ENCODE data around the gene LRRC4C. TPM values are rescaled to one million over a fixed set of nuclear protein-coding genes. Genes with fewer than 3 reads are reported as not detected.

Gene LRRC4C
- total and polyA plus RNA-seq, 4 donors, result 0.10 to 0.93 (median 0.30) TPM

DNA sequence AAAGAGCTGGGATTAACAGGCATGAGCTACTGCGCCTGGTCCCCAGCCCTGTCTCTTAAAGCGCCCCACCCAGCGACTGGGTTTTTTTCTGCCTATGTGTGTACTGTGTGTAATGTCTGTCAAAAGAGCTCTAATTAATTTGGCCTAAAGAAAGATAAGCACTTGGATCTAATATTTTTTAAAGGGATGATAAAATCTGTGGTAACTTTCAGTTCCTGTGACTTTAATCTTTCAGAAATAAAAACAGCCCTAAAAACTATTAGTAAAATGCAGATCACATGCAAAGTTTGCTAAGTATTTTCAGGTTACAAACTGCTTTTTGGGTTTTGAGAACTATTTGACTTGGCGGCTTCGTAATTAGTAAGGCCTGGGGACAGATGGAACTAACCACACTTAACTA is 1358.7 kb downstream of the LRRC4C start:
- no peaks in the 10 kb centered on the region for H3K27me3 ChIP-seq (ENCODE audit: control insufficient read depth in 4 of 4, insufficient read depth in 4 of 4, low read length in 3 of 4)
- DNase-seq (ENCODE audit: low spot score), result no peak
- TF ChIP-seq, protein P1, sequence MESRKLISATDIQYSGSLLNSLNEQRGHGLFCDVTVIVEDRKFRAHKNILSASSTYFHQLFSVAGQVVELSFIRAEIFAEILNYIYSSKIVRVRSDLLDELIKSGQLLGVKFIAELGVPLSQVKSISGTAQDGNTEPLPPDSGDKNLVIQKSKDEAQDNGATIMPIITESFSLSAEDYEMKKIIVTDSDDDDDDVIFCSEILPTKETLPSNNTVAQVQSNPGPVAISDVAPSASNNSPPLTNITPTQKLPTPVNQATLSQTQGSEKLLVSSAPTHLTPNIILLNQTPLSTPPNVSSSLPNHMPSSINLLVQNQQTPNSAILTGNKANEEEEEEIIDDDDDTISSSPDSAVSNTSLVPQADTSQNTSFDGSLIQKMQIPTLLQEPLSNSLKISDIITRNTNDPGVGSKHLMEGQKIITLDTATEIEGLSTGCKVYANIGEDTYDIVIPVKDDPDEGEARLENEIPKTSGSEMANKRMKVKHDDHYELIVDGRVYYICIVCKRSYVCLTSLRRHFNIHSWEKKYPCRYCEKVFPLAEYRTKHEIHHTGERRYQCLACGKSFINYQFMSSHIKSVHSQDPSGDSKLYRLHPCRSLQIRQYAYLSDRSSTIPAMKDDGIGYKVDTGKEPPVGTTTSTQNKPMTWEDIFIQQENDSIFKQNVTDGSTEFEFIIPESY (IDR thresholded peaks at IDR 0.05), result no peak
- no peak for TF ChIP-seq GABPA (IDR thresholded peaks at IDR 0.05 in 1 of 2, conservative IDR thresholded peaks at IDR 0.05 in 1 of 2)
- no peak for TF ChIP-seq HNF4G (IDR thresholded peaks at IDR 0.05)
- TF ChIP-seq EGR1 (IDR thresholded peaks at IDR 0.05; ENCODE audit: low read depth in 2 of 2), result no peak
- no peak for TF ChIP-seq JUND (IDR thresholded peaks at IDR 0.05)
- TF ChIP-seq, protein P2, sequence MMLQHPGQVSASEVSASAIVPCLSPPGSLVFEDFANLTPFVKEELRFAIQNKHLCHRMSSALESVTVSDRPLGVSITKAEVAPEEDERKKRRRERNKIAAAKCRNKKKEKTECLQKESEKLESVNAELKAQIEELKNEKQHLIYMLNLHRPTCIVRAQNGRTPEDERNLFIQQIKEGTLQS (IDR thresholded peaks at IDR 0.05), result no peak
- no peak for TF ChIP-seq RXRA (IDR thresholded peaks at IDR 0.05)
- TF ChIP-seq NR2F2 (IDR thresholded peaks at IDR 0.05), result no peak
- no peak for TF ChIP-seq RAD21 (IDR thresholded peaks at IDR 0.05)
- TF ChIP-seq, protein P3, sequence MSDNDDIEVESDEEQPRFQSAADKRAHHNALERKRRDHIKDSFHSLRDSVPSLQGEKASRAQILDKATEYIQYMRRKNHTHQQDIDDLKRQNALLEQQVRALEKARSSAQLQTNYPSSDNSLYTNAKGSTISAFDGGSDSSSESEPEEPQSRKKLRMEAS (IDR thresholded peaks at IDR 0.05), result no peak
- TF ChIP-seq YY1 (IDR thresholded peaks at IDR 0.05), result no peak
- no peak for TF ChIP-seq FOXA2 (IDR thresholded peaks at IDR 0.05)
- no peak for TF ChIP-seq HNF4A (conservative IDR thresholded peaks at IDR 0.05)
- no peak for TF ChIP-seq SP1 (IDR thresholded peaks at IDR 0.05)

DNA sequence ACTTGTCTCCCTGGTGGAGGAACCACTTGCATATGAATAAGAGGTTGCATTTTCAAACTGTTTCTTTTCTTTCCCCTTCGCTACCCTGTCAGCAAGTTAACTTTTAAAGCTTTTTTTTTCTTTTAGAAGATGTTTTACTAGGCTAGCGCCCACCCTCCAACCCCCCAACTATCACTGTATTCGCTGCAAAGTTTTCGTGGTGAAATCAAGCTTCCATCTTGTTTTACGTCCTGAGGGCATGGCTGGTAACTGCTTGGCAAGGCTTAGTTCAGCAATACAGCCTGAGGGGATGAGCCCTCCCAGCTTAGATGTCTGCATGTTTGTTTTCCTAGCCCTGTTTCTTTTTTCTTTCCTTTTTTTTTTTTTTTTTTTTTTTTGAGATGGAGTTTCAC is 1359.3 kb downstream of the LRRC4C start:
- H3K36me3 ChIP-seq (ENCODE audit: control insufficient read depth in 4 of 4, insufficient read depth in 3 of 4, low read depth in 1 of 4, low read length in 3 of 4), result no peaks in the 10 kb centered on the region
- no peak for DNase-seq (ENCODE audit: low spot score)
- no peaks in the 10 kb centered on the region for H3K27me3 ChIP-seq (ENCODE audit: control insufficient read depth in 4 of 4, insufficient read depth in 4 of 4, low read length in 3 of 4)
- 75% methylated on average over 5 of the region's 5 CpGs for WGBS
- TF ChIP-seq, protein P2 (IDR thresholded peaks at IDR 0.05), result no peak
- no peak for TF ChIP-seq RAD21 (IDR thresholded peaks at IDR 0.05)
- TF ChIP-seq, protein P4, sequence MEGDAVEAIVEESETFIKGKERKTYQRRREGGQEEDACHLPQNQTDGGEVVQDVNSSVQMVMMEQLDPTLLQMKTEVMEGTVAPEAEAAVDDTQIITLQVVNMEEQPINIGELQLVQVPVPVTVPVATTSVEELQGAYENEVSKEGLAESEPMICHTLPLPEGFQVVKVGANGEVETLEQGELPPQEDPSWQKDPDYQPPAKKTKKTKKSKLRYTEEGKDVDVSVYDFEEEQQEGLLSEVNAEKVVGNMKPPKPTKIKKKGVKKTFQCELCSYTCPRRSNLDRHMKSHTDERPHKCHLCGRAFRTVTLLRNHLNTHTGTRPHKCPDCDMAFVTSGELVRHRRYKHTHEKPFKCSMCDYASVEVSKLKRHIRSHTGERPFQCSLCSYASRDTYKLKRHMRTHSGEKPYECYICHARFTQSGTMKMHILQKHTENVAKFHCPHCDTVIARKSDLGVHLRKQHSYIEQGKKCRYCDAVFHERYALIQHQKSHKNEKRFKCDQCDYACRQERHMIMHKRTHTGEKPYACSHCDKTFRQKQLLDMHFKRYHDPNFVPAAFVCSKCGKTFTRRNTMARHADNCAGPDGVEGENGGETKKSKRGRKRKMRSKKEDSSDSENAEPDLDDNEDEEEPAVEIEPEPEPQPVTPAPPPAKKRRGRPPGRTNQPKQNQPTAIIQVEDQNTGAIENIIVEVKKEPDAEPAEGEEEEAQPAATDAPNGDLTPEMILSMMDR (IDR thresholded peaks at IDR 0.05; ENCODE audit: low read depth, low read length, missing input control), result no peak
- TF ChIP-seq, protein P1 (IDR thresholded peaks at IDR 0.05), result no peak
- TF ChIP-seq SP1 (IDR thresholded peaks at IDR 0.05), result no peak
- TF ChIP-seq JUND (IDR thresholded peaks at IDR 0.05), result no peak
- TF ChIP-seq, protein P5, sequence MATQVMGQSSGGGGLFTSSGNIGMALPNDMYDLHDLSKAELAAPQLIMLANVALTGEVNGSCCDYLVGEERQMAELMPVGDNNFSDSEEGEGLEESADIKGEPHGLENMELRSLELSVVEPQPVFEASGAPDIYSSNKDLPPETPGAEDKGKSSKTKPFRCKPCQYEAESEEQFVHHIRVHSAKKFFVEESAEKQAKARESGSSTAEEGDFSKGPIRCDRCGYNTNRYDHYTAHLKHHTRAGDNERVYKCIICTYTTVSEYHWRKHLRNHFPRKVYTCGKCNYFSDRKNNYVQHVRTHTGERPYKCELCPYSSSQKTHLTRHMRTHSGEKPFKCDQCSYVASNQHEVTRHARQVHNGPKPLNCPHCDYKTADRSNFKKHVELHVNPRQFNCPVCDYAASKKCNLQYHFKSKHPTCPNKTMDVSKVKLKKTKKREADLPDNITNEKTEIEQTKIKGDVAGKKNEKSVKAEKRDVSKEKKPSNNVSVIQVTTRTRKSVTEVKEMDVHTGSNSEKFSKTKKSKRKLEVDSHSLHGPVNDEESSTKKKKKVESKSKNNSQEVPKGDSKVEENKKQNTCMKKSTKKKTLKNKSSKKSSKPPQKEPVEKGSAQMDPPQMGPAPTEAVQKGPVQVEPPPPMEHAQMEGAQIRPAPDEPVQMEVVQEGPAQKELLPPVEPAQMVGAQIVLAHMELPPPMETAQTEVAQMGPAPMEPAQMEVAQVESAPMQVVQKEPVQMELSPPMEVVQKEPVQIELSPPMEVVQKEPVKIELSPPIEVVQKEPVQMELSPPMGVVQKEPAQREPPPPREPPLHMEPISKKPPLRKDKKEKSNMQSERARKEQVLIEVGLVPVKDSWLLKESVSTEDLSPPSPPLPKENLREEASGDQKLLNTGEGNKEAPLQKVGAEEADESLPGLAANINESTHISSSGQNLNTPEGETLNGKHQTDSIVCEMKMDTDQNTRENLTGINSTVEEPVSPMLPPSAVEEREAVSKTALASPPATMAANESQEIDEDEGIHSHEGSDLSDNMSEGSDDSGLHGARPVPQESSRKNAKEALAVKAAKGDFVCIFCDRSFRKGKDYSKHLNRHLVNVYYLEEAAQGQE (IDR thresholded peaks at IDR 0.05), result no peak
- no peak for TF ChIP-seq HNF4A (conservative IDR thresholded peaks at IDR 0.05)
- TF ChIP-seq, protein P3 (IDR thresholded peaks at IDR 0.05), result no peak
- TF ChIP-seq TAF1 (conservative IDR thresholded peaks at IDR 0.05), result no peak
- no peak for TF ChIP-seq FOXA2 (IDR thresholded peaks at IDR 0.05)
- TF ChIP-seq HNF4G (IDR thresholded peaks at IDR 0.05), result no peak
- no peak for TF ChIP-seq GABPA (IDR thresholded peaks at IDR 0.05 in 1 of 2, conservative IDR thresholded peaks at IDR 0.05 in 1 of 2)
- TF ChIP-seq RXRA (IDR thresholded peaks at IDR 0.05), result no peak
- no peak for TF ChIP-seq NR2F2 (IDR thresholded peaks at IDR 0.05)
- TF ChIP-seq FOXA1 (IDR thresholded peaks at IDR 0.05), result no peak
- no peak for TF ChIP-seq EGR1 (IDR thresholded peaks at IDR 0.05; ENCODE audit: low read depth in 2 of 2)
- no peak for TF ChIP-seq YY1 (IDR thresholded peaks at IDR 0.05)
- no peak overlapping the region for H3K9ac ChIP-seq (ENCODE audit: low read depth in 1 of 2, low read length in 2 of 2)
- H3K4me3 ChIP-seq (ENCODE audit: low read depth in 1 of 3, low read length in 3 of 3), result no peak overlapping the region
- peaks cover 0 to 2% (median 0%) of the 10 kb centered on the region in 4 donors for H3K9me3 ChIP-seq (ENCODE audit: control insufficient read depth in 4 of 4, low read length in 3 of 4)
- H3K4me1 ChIP-seq (ENCODE audit: control insufficient read depth in 4 of 4, insufficient read depth in 4 of 4, low read length in 3 of 4), result no peaks in the 10 kb centered on the region
- no peak overlapping the region for H3K27ac ChIP-seq (ENCODE audit: low read depth in 1 of 2, low read length in 2 of 2)

More for the DNA sequence above, 1358.7 kb downstream of the LRRC4C start:
- H3K9me3 ChIP-seq (ENCODE audit: control insufficient read depth in 4 of 4, low read length in 3 of 4), result peaks cover 0 to 2% (median 0%) of the 10 kb centered on the region in 4 donors
- H3K27ac ChIP-seq (ENCODE audit: low read depth in 1 of 2, low read length in 2 of 2), result no peak overlapping the region
- H3K4me3 ChIP-seq (ENCODE audit: low read depth in 1 of 3, low read length in 3 of 3), result no peak overlapping the region
- no peak overlapping the region for H3K9ac ChIP-seq (ENCODE audit: low read depth in 1 of 2, low read length in 2 of 2)
- 85% methylated on average over 5 of the region's 5 CpGs for WGBS
- H3K36me3 ChIP-seq (ENCODE audit: control insufficient read depth in 4 of 4, insufficient read depth in 3 of 4, low read depth in 1 of 4, low read length in 3 of 4), result no peaks in the 10 kb centered on the region
- no peaks in the 10 kb centered on the region for H3K4me1 ChIP-seq (ENCODE audit: control insufficient read depth in 4 of 4, insufficient read depth in 4 of 4, low read length in 3 of 4)

Measured in liver (tissue), 9 donors.